ENCODE data around the gene KIF4B.

Gene KIF4B

DNA sequence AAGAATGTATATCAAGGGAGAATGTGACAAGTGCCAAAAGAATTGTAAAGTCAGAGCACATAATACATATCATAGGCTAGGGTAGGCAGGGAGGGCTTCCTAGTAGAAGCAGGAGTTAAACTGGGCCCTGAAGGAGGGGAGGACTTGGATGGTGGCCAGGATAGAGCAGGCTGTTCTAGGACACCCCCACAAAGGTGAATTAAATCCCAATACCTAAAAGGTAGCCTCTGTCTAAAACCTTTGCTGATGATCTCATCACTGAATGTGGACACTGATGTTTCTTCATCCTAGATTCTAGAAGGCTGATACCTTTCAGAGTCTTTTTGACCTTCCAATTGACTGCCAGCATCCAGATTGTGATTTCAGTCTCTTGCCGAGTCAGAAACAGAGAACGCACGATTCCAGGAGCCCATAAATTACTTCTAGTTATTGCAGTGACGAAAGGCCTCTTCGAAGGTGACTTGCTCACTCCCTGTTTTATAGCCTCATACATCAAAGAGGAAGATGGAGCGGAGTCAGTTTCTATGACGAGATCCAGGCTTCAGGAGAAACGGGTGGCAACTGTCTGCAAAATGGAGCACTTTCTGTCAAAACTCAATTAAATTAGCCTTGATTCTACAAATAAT is 43.2 kb downstream of the KIF4B start:
- Histone ChIP-seq H3K9ac (ENCODE audit: low read length) (no peak overlapping the region), H3K27ac (ENCODE audit: low read depth, low read length) (no peak overlapping the region), H3K4me1 (ENCODE audit: control insufficient read depth, insufficient read depth, low read length) (peaks cover 16% of the 10 kb centered on the region), H3K36me3 (ENCODE audit: control insufficient read depth, insufficient read depth, low read length) (no peaks in the 10 kb centered on the region), H3K27me3 (ENCODE audit: control insufficient read depth, insufficient read depth, low read length) (no peaks in the 10 kb centered on the region), H3K4me3 (ENCODE audit: low read depth, low read length) (no peak overlapping the region), H3K9me3 (ENCODE audit: control insufficient read depth, insufficient read depth, low read depth, low read length) (no peaks in the 10 kb centered on the region)

DNA sequence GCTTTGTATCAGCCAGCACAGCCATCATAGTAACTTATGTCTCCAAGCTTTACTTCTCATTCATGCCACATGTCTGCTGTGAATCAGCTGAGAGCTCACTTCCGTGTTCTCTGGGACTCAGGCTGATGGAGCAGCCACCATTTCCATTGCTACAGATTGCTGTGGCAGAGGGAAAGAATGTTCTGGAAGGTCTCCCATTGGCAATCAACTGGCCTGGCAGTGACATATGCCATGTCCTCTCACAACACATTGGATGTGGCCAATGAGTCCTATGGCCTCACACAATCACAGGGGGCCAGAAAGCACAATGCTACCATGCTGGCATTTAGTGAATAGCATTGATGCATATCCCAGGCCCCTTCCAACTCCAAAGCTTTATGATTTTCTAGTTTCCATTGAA is 44.1 kb downstream of the KIF4B start:
- no peaks in the 10 kb centered on the region for H3K27me3 ChIP-seq (ENCODE audit: control insufficient read depth, insufficient read depth, low read length)

DNA sequence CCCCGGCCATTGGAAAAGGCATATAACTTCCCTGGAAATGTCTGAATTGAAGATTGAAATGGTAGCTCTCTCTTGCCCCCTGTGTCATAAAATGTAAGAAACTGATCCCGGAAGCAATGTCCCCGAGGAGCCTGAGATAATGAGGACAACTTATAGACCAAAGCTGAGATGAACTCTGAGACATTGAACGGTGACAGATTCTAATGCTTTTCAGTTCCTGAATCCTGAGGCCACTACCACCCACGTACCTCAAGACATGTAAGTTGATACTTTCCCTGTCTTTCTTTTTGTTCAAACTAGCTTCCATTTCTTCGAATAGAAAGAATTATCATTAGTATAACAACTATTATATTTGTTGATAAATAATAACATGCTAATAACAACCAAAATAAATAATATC is 51.0 kb downstream of the KIF4B start:
- Histone ChIP-seq H3K9ac (ENCODE audit: low read length) (no peak overlapping the region), H3K4me1 (ENCODE audit: control insufficient read depth, insufficient read depth, low read length) (no peaks in the 10 kb centered on the region), H3K27me3 (ENCODE audit: control insufficient read depth, insufficient read depth, low read length) (no peaks in the 10 kb centered on the region), H3K9me3 (ENCODE audit: control insufficient read depth, insufficient read depth, low read depth, low read length) (no peaks in the 10 kb centered on the region), H3K27ac (ENCODE audit: low read depth, low read length) (no peak overlapping the region), H3K36me3 (ENCODE audit: control insufficient read depth, insufficient read depth, low read length) (no peaks in the 10 kb centered on the region), H3K4me3 (ENCODE audit: low read depth, low read length) (no peak overlapping the region)

More for the DNA sequence above, 44.1 kb downstream of the KIF4B start:
- Histone ChIP-seq H3K4me1 (ENCODE audit: control insufficient read depth, insufficient read depth, low read length) (peaks cover 12% of the 10 kb centered on the region), H3K36me3 (ENCODE audit: control insufficient read depth, insufficient read depth, low read length) (no peaks in the 10 kb centered on the region), H3K9ac (ENCODE audit: low read length) (no peak overlapping the region), H3K4me3 (ENCODE audit: low read depth, low read length) (no peak overlapping the region), H3K27ac (ENCODE audit: low read depth, low read length) (no peak overlapping the region), H3K9me3 (ENCODE audit: control insufficient read depth, insufficient read depth, low read depth, low read length) (no peaks in the 10 kb centered on the region)

GRCh38 chr5:155066886-155067595 is 53.5 kb downstream of the KIF4B start:
- Histone ChIP-seq H3K9ac (ENCODE audit: low read length) (no peak overlapping the region), H3K27me3 (ENCODE audit: control insufficient read depth, insufficient read depth, low read length) (no peaks in the 10 kb centered on the region), H3K4me3 (ENCODE audit: low read depth, low read length) (no peak overlapping the region), H3K36me3 (ENCODE audit: control insufficient read depth, insufficient read depth, low read length) (no peaks in the 10 kb centered on the region), H3K9me3 (ENCODE audit: control insufficient read depth, insufficient read depth, low read depth, low read length) (no peaks in the 10 kb centered on the region; the same call in 1 of the 2 replicates), H3K27ac (ENCODE audit: low read depth, low read length) (no peak overlapping the region), H3K4me1 (ENCODE audit: control insufficient read depth, insufficient read depth, low read length) (no peaks in the 10 kb centered on the region)
